Breast epithelium (tissue), 4 donors: ENCODE data around the gene PSMB8. TPM values are rescaled to one million over a fixed set of nuclear protein-coding genes. Genes with fewer than 3 reads are reported as not detected.

Experiments used
- DNase-seq, 2 donors: peaks; one replicate each; pipeline ENCODE4 v3.0.0-alpha.2; 2019; ENCODE audit warnings: low spot score in 2 of 2
- H3K27ac ChIP-seq, 2 donors: fragments of 200-600 bp; sonication (generic) in 1 of 2; one replicate each; pipeline ENCODE4 v1.5.1; 2016 to 2019; ENCODE audit warnings: mild to moderate bottlenecking in 1 of 2
- H3K27me3 ChIP-seq, 2 donors: fragments of 200-600 bp; sonication (generic) in 1 of 2; one replicate each; pipeline versions ENCODE4 v1.5.1 to v1.6.0; 2017 to 2019; ENCODE audit warnings: control low read depth in 1 of 2, mild to moderate bottlenecking in 1 of 2
- H3K36me3 ChIP-seq: fragments of 200-600 bp; one replicate; pipeline ENCODE4 v1.5.1; 2019
- H3K4me1 ChIP-seq, 2 donors: fragments of 200-600 bp; sonication (generic); one replicate each; pipeline ENCODE4 v1.5.1; 2016 to 2019; ENCODE audit warnings: control low read depth in 1 of 2
- H3K4me3 ChIP-seq, 3 donors: fragments of 200-600 bp; sonication (generic); 1 replicate in 2 of 3; 2 replicates in 1 of 3; pipeline ENCODE4 v1.5.1; 2016 to 2019; ENCODE audit warnings: mild to moderate bottlenecking in 3 of 3, moderate library complexity in 2 of 3
- H3K9me3 ChIP-seq, 2 donors: fragments of 200-600 bp; sonication (generic) in 1 of 2; one replicate each; pipeline ENCODE4 v1.5.1; 2016 to 2019; ENCODE audit warnings: control low read depth in 1 of 2
- CTCF ChIP-seq, 3 donors: fragments of 450-650 bp; IDR thresholded peaks; one replicate each; pipeline ENCODE4 v1.5.1; 2016 to 2017; ENCODE audit warnings: antibody characterized with exemption in 3 of 3, mild to moderate bottlenecking in 3 of 3, moderate library complexity in 3 of 3
- POLR2A ChIP-seq: fragments of 450-650 bp; IDR thresholded peaks from one replicate; pipeline ENCODE4 v1.6.1; 2016; ENCODE audit warnings: antibody characterized with exemption, mild to moderate bottlenecking, moderate library complexity
- POLR2AphosphoS5 ChIP-seq, 3 donors: sonication (generic); formaldehyde crosslinking; IDR thresholded peaks; one replicate each; pipeline ENCODE4 v1.6.1; 2017; ENCODE audit warnings: antibody characterized with exemption in 3 of 3
- intact Hi-C: fragments of 100-400 bp; cut with DNase I; formaldehyde crosslinking; loops from one replicate; pipeline ENCODE4 v1.15.1; 2023; ENCODE audit warnings: low total_unique reads
- total RNA-seq, 3 donors: library from RNA; depleted of rRNA; stranded (reverse); fragments of >200 nt; gene quantifications; one replicate each; pipeline ENCODE4 v1.1.0, GENCODE V29; 2016

Gene PSMB8
- total RNA-seq, 3 donors from 2014 or later: 36.0 to 47.3 (median 44.9) TPM

- H3K27me3 ChIP-seq: peaks cover 0 to 3% of the 10 kb centered on the region in 2 donors
- H3K4me3 ChIP-seq: no peak overlapping the region
- no peak overlapping the region for H3K27ac ChIP-seq
- TF ChIP-seq POLR2A (no peak), CTCF (IDR thresholded peaks at IDR 0.05) (no peak), POLR2AphosphoS5 (IDR thresholded peaks at IDR 0.05) (no peak)
- peaks cover 0 to 7% of the 10 kb centered on the region in 2 donors for H3K9me3 ChIP-seq
- no peak for DNase-seq
- H3K36me3 ChIP-seq: no peaks in the 10 kb centered on the region
- intact Hi-C loops: loop anchor here (10.0 kb wide), 1 partner anchor 94 kb away; no protein-coding TSS in a partner anchor
- no peaks in the 10 kb centered on the region for H3K4me1 ChIP-seq
These were observed 44.7 kb downstream of the PSMB8 start for GRCh38 chr6:32799168-32799567.

DNA sequence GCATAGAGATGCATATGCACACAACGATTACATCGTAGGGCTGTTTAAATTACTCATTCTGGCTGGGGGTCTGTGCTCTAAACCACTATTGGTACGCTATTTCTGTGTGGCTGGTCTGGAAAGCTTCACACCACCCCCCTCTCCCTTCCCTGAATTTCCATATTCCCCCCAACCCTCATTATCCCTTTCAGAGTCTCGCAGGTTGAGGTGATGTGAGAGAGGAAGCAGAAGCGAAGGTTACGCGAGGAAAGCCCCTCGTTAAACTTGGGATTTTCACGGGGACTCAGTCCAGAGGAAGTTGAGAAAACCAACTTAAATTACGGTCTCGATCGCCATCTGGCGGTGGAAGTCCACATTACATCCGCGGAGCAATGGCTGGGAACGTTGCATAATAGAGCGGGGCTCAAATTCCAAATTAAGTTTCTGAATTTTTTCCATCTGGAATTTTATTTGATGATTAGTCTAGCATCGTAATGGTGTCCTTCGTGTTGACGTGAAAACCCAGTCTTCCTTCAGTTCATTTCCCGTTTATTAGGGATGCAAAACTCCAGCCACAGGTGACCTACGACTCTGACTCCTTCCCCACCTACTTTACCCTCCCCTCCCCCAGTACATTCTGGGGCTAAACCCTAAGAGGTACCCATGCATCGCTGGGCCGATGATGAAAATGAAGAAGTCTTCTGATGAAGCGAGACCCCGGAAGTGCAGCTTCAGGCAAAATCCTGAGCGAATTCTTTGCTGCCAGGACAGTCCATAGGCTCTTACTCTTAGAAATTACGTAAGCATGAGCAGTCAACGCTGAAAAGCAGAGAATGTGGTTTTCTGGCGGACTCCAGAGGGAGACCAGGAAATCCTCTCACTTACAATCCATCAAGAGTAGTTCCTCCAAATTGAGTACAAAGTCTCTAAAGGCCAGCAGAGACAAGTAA is 46.7 kb downstream of the PSMB8 start:
- Histone ChIP-seq H3K4me3 (peak overlapping the region in 2 of 3 donors; percentile 33 to 56), H3K27me3 (peaks cover 0 to 7% of the 10 kb centered on the region in 2 donors), H3K9me3 (peaks cover 0 to 7% of the 10 kb centered on the region in 2 donors), H3K36me3 (no peaks in the 10 kb centered on the region), H3K27ac (no peak overlapping the region), H3K4me1 (no peaks in the 10 kb centered on the region)
- peak; percentile 91 to 97 (median 92) for TF ChIP-seq CTCF (IDR thresholded peaks at IDR 0.05)
- TF ChIP-seq POLR2AphosphoS5 (IDR thresholded peaks at IDR 0.05): no peak
- DNase-seq: peak; percentile 61 to 80
- intact Hi-C loops: loop anchor here (10.0 kb wide), 1 partner anchor 92 kb away; no protein-coding TSS in a partner anchor

DNA sequence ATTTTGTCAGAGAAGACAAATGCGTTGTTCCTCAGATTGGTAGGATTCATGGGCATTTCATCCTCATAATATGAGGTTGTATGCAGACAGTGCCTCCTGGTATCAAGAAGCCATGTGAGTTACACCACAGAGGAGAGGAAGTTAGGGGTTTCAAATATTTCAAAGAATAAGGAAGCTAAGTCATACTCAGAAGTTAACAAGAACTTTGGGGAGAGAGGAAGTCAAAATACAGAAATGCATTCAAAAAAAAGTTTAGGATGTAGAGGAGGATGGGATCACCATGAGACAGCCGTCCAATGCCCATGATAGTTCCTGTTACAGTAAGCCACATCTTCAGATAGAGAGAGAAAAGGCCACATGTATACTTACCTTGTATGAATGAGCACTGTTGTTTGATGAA is 49.3 kb downstream of the PSMB8 start:
- DNase-seq: no peak
- H3K27me3 ChIP-seq: peaks cover 0 to 7% of the 10 kb centered on the region in 2 donors
- no peaks in the 10 kb centered on the region for H3K36me3 ChIP-seq
- H3K4me1 ChIP-seq: no peaks in the 10 kb centered on the region
- peaks cover 0 to 6% of the 10 kb centered on the region in 2 donors for H3K9me3 ChIP-seq
- TF ChIP-seq POLR2AphosphoS5 (IDR thresholded peaks at IDR 0.05): no peak
- no peak for TF ChIP-seq CTCF (IDR thresholded peaks at IDR 0.05)
- no peak for TF ChIP-seq POLR2A
- intact Hi-C loops: loop anchor here (10.0 kb wide), 1 partner anchor 90 kb away; no protein-coding TSS in a partner anchor
- no peak overlapping the region for H3K4me3 ChIP-seq
- H3K27ac ChIP-seq: no peak overlapping the region

DNA sequence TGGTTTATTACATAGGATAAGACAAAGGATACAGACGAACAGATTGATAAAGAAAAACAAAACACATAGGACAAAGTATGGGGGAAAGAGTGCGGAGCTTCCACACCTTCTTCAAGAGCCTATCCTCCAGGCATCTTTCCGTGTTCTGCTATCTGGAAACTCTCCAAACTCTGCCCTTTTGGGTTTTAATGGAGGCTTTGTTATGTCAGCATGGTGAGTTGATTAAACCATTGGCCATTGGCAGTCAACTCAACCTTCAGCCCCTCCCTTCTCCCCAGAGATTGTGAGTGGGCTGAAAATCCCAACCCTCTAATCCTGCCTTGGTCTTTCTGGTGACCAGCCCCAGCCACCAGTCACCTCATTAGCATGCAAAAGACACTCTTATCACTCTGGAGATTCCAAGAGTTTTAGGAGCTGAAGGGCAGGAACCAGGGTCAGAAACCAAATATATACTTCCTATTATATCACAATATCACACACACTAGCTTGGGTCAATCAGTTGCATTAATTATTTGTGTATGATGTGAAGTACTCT is 50.9 kb downstream of the PSMB8 start:
- H3K9me3 ChIP-seq: no peaks in the 10 kb centered on the region
- H3K27me3 ChIP-seq: peaks cover 0 to 7% of the 10 kb centered on the region in 2 donors
- no peaks in the 10 kb centered on the region for H3K36me3 ChIP-seq
- no peak overlapping the region for H3K27ac ChIP-seq
- H3K4me3 ChIP-seq: no peak overlapping the region
- intact Hi-C loops: loop anchor here (10.0 kb wide), 1 partner anchor 88 kb away; no protein-coding TSS in a partner anchor
- no peaks in the 10 kb centered on the region for H3K4me1 ChIP-seq
- no peak for DNase-seq
- TF ChIP-seq POLR2AphosphoS5 (IDR thresholded peaks at IDR 0.05): no peak
- TF ChIP-seq CTCF (IDR thresholded peaks at IDR 0.05): no peak
- TF ChIP-seq POLR2A: no peak

Other genes with a start within 250 kb of the PSMB8 start
- 10 to 100 TPM in 2 of 3 donors, 1 to 10 TPM in 1; 1.6 to 19.2 (median 15.0) TPM for gene HLA-DQA1, start 206.6 kb downstream of the PSMB8 start, total RNA-seq
- 1 to 10 TPM; 1.3 to 7.2 (median 5.4) TPM for gene HLA-DQB1, start 177.4 kb downstream of the PSMB8 start, total RNA-seq
- gene HLA-DQA2, start 102.7 kb downstream of the PSMB8 start, total RNA-seq: 1 to 10 TPM in 2 of 3 donors, under 1 TPM in 1; 0.48 to 2.0 (median 2.0) TPM
- 1 to 10 TPM; 1.3 to 1.6 (median 1.5) TPM for gene HLA-DQB2, start 80.5 kb downstream of the PSMB8 start, total RNA-seq
- gene HLA-DOB, start 27.0 kb downstream of the PSMB8 start, total RNA-seq: 1 to 10 TPM in 2 of 3 donors, not detected in 1; 1.5 to 2.0 TPM
- 10 to 100 TPM in 1 of 3 donors, 1 to 10 TPM in 2; 7.7 to 18.0 (median 9.5) TPM for gene TAP2, start 5.3 kb downstream of the PSMB8 start, total RNA-seq
- gene TAP1, start 9.7 kb upstream of the PSMB8 start, total RNA-seq: 10 to 100 TPM; 24.2 to 40.6 (median 28.7) TPM
- gene PSMB9, start 10.1 kb upstream of the PSMB8 start, total RNA-seq: 10 to 100 TPM; 16.8 to 25.9 (median 19.2) TPM
- 10 to 100 TPM; 16.4 to 52.0 (median 34.6) TPM for gene HLA-DMB, start 97.0 kb upstream of the PSMB8 start, total RNA-seq
- 10 to 100 TPM; 28.5 to 41.9 (median 30.9) TPM for gene HLA-DMA, start 109.0 kb upstream of the PSMB8 start, total RNA-seq
- gene BRD2, start 124.5 kb upstream of the PSMB8 start, total RNA-seq: 100 to 1,000 TPM; 111 to 159 (median 122) TPM
- gene HLA-DOA, start 165.5 kb upstream of the PSMB8 start, total RNA-seq: 1 to 10 TPM; 2.1 to 5.7 (median 3.3) TPM
- gene HLA-DPA1, start 229.6 kb upstream of the PSMB8 start, total RNA-seq: 100 to 1,000 TPM in 1 of 3 donors, 10 to 100 TPM in 2; 51.8 to 116 (median 75.4) TPM
- gene HLA-DPB1, start 231.9 kb upstream of the PSMB8 start, total RNA-seq: 10 to 100 TPM; 56.5 to 80.3 (median 58.2) TPM